OCI-LY3 (cell line): ENCODE data around the gene SLC2A6.
"Not testable (repeated sequence)": the region's sequence is repeated elsewhere in the genome, so short reads cannot be mapped to it uniquely, and the experiment has no call there.

Source experiments
- H2AFZ ChIP-seq: fragments of 200-600, 300-600 bp; shearing (Covaris generic); 2 replicates; pipeline ENCODE4 v1.6.0; 2014; ENCODE audit warnings: antibody characterized with exemption, low read depth, low read length
- H3K27ac ChIP-seq: fragments of 200-600, 300-600 bp; sonication (generic); 2 replicates; pipeline ENCODE4 v1.5.1; 2014; ENCODE audit warnings: mild to moderate bottlenecking, low read length, moderate library complexity, mixed read lengths
- H3K27me3 ChIP-seq: fragments of 200-600, 300-600 bp; sonication (generic); 2 replicates; pipeline ENCODE4 v1.6.1; 2014; ENCODE audit warnings: low read depth, low read length, mixed read lengths
- H3K36me3 ChIP-seq: fragments of 200-600, 300-600 bp; sonication (generic); replicated peaks from 2 replicates; pipeline ENCODE3; 2014; ENCODE audit warnings: low read depth, low read length, mixed read lengths
- H3K4me1 ChIP-seq: fragments of 300-600, 200-600 bp; sonication (generic); 2 replicates; pipeline ENCODE4 v1.6.1; 2014; ENCODE audit warnings: low read length, mixed read lengths
- H3K4me2 ChIP-seq: fragments of 200-600, 300-600 bp; sonication (generic); 2 replicates; pipeline ENCODE4 v1.6.1; 2014; ENCODE audit warnings: low read length, mixed read lengths
- H3K4me3 ChIP-seq: fragments of 300-600, 200-600 bp; sonication (generic); 2 replicates; pipeline ENCODE4 v1.5.1; 2014; ENCODE audit warnings: antibody characterized with exemption, mild to moderate bottlenecking, low read length, moderate library complexity
- H3K79me2 ChIP-seq: fragments of 300-600, 200-600 bp; shearing (Covaris generic); 2 replicates; pipeline ENCODE4 v1.6.1; 2014; ENCODE audit warnings: mild to moderate bottlenecking, low read length, mixed read lengths
- H3K9ac ChIP-seq: fragments of 300-600, 200-600 bp; shearing (Covaris generic); 2 replicates; pipeline ENCODE4 v1.6.0; 2014; ENCODE audit warnings: mild to moderate bottlenecking, low read length, moderate library complexity
- H3K9me3 ChIP-seq: fragments of 200-600, 300-600 bp; shearing (Covaris generic); 2 replicates; pipeline ENCODE4 v1.6.1; 2014; ENCODE audit warnings: low read length, mixed read lengths; ENCODE audit not compliant: insufficient read depth
- H4K20me1 ChIP-seq: fragments of 200-600, 300-600 bp; sonication (generic); 2 replicates; pipeline ENCODE4 v1.6.1; 2016; ENCODE audit warnings: low read length, mixed read lengths; ENCODE audit not compliant: insufficient read depth
- EZH2phosphoT487 ChIP-seq: fragments of 200-600 bp; shearing (Covaris generic); IDR thresholded peaks from 2 replicates; pipeline ENCODE4 v1.6.1; 2018; ENCODE audit warnings: antibody characterized with exemption, mixed run types, low read depth
- TF ChIP-seq, protein P1 (sequence below): fragments of 200-600, 300-600 bp; sonication (generic); IDR thresholded peaks from 2 replicates; pipeline ENCODE4 v1.5.1; 2014; ENCODE audit warnings: antibody characterized with exemption, low read length, low read depth

SLC2A6 gene

GRCh38 chr9:133454943-133455673 lies 23.8 kb downstream of the SLC2A6 start:
- H4K20me1 ChIP-seq = no peaks in the 10 kb centered on the region
- peaks cover 19% of the 10 kb centered on the region for H3K27me3 ChIP-seq
- H3K4me3 ChIP-seq = no peak overlapping the region
- no peaks in the 10 kb centered on the region for H3K36me3 ChIP-seq
- no peak overlapping the region for H3K27ac ChIP-seq
- H2AFZ ChIP-seq = no peak overlapping the region
- no peaks in the 10 kb centered on the region for H3K9me3 ChIP-seq
- H3K79me2 ChIP-seq = no peaks in the 10 kb centered on the region
- TF ChIP-seq, protein P1, sequence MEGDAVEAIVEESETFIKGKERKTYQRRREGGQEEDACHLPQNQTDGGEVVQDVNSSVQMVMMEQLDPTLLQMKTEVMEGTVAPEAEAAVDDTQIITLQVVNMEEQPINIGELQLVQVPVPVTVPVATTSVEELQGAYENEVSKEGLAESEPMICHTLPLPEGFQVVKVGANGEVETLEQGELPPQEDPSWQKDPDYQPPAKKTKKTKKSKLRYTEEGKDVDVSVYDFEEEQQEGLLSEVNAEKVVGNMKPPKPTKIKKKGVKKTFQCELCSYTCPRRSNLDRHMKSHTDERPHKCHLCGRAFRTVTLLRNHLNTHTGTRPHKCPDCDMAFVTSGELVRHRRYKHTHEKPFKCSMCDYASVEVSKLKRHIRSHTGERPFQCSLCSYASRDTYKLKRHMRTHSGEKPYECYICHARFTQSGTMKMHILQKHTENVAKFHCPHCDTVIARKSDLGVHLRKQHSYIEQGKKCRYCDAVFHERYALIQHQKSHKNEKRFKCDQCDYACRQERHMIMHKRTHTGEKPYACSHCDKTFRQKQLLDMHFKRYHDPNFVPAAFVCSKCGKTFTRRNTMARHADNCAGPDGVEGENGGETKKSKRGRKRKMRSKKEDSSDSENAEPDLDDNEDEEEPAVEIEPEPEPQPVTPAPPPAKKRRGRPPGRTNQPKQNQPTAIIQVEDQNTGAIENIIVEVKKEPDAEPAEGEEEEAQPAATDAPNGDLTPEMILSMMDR = no peak
- no peak for TF ChIP-seq EZH2phosphoT487
- H3K4me2 ChIP-seq = no peak overlapping the region
- H3K9ac ChIP-seq = no peak overlapping the region
- H3K4me1 ChIP-seq = peaks cover 5% of the 10 kb centered on the region

DNA sequence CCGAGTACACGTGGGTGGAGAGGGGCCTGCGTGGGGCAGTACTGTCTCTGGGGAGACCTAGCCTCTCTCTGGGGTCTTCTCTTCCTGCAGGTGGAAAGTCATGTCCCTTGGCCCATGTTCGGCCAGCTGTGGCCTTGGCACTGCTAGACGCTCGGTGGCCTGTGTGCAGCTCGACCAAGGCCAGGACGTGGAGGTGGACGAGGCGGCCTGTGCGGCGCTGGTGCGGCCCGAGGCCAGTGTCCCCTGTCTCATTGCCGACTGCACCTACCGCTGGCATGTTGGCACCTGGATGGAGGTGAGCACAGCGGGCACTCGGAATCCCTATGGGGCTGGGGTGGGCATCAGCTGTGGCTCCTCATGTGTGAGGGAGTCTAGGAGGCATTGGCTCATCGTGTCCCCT lies 24.6 kb downstream of the SLC2A6 start:
- Histone ChIP-seq H3K9me3 (no peaks in the 10 kb centered on the region), H3K79me2 (no peaks in the 10 kb centered on the region), H3K4me1 (peaks cover 4% of the 10 kb centered on the region), H4K20me1 (no peaks in the 10 kb centered on the region), H2AFZ (no peak overlapping the region), H3K9ac (no peak overlapping the region), H3K36me3 (no peaks in the 10 kb centered on the region), H3K4me3 (no peak overlapping the region), H3K27ac (no peak overlapping the region), H3K27me3 (peaks cover 19% of the 10 kb centered on the region), H3K4me2 (no peak overlapping the region)
- no peak for TF ChIP-seq EZH2phosphoT487

- Histone ChIP-seq H3K79me2 (no peaks in the 10 kb centered on the region), H3K27me3 (peaks cover 16% of the 10 kb centered on the region), H3K27ac (no peak overlapping the region), H2AFZ (no peak overlapping the region), H4K20me1 (no peaks in the 10 kb centered on the region), H3K4me3 (no peak overlapping the region), H3K36me3 (no peaks in the 10 kb centered on the region), H3K9ac (no peak overlapping the region), H3K4me1 (no peaks in the 10 kb centered on the region), H3K9me3 (no peaks in the 10 kb centered on the region), H3K4me2 (no peak overlapping the region)
- TF ChIP-seq, protein P1 = no peak
- no peak for TF ChIP-seq EZH2phosphoT487
Measured at GRCh38 chr9:133453651-133454050, 25.2 kb downstream of the SLC2A6 start.

- H3K4me1 ChIP-seq = no peaks in the 10 kb centered on the region
- no peak overlapping the region for H3K4me2 ChIP-seq
- H3K36me3 ChIP-seq = no peaks in the 10 kb centered on the region
- TF ChIP-seq, protein P1 = no peak
- TF ChIP-seq EZH2phosphoT487 = no peak
- peaks cover 20% of the 10 kb centered on the region for H3K27me3 ChIP-seq
- H3K27ac ChIP-seq = no peak overlapping the region
- no peaks in the 10 kb centered on the region for H3K9me3 ChIP-seq
- no peak overlapping the region for H3K9ac ChIP-seq
- no peaks in the 10 kb centered on the region for H3K79me2 ChIP-seq
- no peak overlapping the region for H3K4me3 ChIP-seq
- H4K20me1 ChIP-seq = no peaks in the 10 kb centered on the region
- no peak overlapping the region for H2AFZ ChIP-seq
Measured at GRCh38 chr9:133452562-133452961, 26.3 kb downstream of the SLC2A6 start.

DNA sequence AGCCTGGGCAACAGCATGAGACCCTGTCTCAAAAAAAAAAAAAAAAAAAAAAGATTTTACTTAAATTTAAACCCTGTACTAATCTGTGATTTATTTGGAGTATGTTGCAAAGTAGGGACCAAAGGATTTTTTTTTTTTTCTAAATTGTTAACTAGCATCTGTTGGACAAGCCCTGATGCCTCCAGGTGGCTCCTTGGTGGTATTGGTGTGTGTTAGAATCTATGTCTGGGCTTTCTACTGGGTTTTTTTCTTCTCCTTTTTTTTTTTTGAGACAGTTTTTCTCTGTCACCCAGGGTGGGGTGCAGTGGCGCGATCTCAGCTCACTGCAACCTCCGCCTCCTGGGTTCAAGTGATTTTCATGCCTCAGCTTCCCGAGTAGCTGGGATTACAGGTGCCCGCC lies 27.0 kb downstream of the SLC2A6 start:
- H3K4me1 ChIP-seq, H2AFZ ChIP-seq, H3K4me2 ChIP-seq, H3K9me3 ChIP-seq, H3K36me3 ChIP-seq, H3K4me3 ChIP-seq, H3K79me2 ChIP-seq, H4K20me1 ChIP-seq, H3K9ac ChIP-seq, H3K27ac ChIP-seq: not testable (repeated sequence)
- H3K27me3 ChIP-seq = peaks cover 20% of the 10 kb centered on the region
